ENCODE measurements around the gene RTP2. TPM values are rescaled to one million over a fixed set of nuclear protein-coding genes. Genes with fewer than 3 reads are reported as not detected.

Gene RTP2
- total and polyA plus RNA-seq, 9 donors, result not detected

- no peaks in the 10 kb centered on the region for H3K27me3 ChIP-seq (ENCODE audit: control insufficient read depth, insufficient read depth, low read length)
- H3K27ac ChIP-seq (ENCODE audit: low read length), result no peak overlapping the region
- H3K4me3 ChIP-seq (ENCODE audit: low read length), result no peak overlapping the region
- peaks cover 7% of the 10 kb centered on the region for H3K36me3 ChIP-seq (ENCODE audit: control insufficient read depth, insufficient read depth, low read length)
- H3K9me3 ChIP-seq (replicated peaks; ENCODE audit: control insufficient read depth, low read depth, low read length), result no peaks in the 10 kb centered on the region
- DNase-seq, result no peak
- WGBS (ENCODE audit: insufficient coverage), result 40% methylated on average over 1 of the region's 1 CpG
- H3K4me1 ChIP-seq (ENCODE audit: control insufficient read depth, insufficient read depth, low read length), result peaks cover 3% of the 10 kb centered on the region
These were observed 15.2 kb upstream of the RTP2 start for GRCh38 chr3:187717572-187717971.

DNA sequence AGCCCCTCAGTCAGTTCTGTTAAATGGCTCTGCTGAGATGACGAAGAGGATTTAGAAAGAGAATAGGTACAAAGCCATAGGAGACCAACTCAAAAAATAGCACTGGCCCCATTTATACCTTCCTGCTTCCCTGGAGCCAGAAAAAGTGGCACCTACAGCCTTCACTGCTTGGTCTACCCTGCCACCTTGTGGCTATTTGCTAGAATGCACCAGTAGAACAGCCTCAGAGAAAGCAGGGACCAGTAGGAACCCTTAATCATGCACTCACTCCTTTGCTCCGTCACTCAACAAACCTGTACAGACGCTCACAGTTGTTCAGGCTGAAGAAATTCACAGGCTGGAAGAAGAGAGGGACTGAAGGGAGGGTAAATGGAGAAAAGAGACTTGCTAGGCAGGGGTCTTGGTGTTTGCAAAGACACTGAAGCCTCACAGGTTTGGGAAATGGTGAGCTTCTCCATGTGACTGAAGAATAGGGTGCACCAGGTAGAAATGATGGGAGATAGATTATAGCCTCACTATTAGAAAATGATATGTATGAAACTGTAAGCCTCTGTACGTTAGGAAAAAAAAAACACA is 12.1 kb upstream of the RTP2 start:
- Histone ChIP-seq H3K9me3 (replicated peaks; ENCODE audit: control insufficient read depth, low read depth, low read length) (no peaks in the 10 kb centered on the region), H3K36me3 (ENCODE audit: control insufficient read depth, insufficient read depth, low read length) (no peaks in the 10 kb centered on the region), H3K27ac (ENCODE audit: low read length) (no peak overlapping the region), H3K27me3 (ENCODE audit: control insufficient read depth, insufficient read depth, low read length) (no peaks in the 10 kb centered on the region), H3K4me3 (ENCODE audit: low read length) (no peak overlapping the region), H3K4me1 (ENCODE audit: control insufficient read depth, insufficient read depth, low read length) (no peaks in the 10 kb centered on the region)
- peak; percentile 72 for DNase-seq
- whole genome bisulfite sequencing (ENCODE audit: insufficient coverage), result no CpG with 5 or more reads among the region's 4 CpGs

GRCh38 chr3:187713504-187713903 is 11.1 kb upstream of the RTP2 start:
- H3K9me3 ChIP-seq (replicated peaks; ENCODE audit: control insufficient read depth, low read depth, low read length), result no peaks in the 10 kb centered on the region
- WGBS (ENCODE audit: insufficient coverage), result no CpG with 5 or more reads among the region's 2 CpGs
- H3K4me3 ChIP-seq (ENCODE audit: low read length), result no peak overlapping the region
- H3K4me1 ChIP-seq (ENCODE audit: control insufficient read depth, insufficient read depth, low read length), result no peaks in the 10 kb centered on the region
- H3K27ac ChIP-seq (ENCODE audit: low read length), result no peak overlapping the region
- no peak for DNase-seq
- H3K36me3 ChIP-seq (ENCODE audit: control insufficient read depth, insufficient read depth, low read length), result no peaks in the 10 kb centered on the region
- no peaks in the 10 kb centered on the region for H3K27me3 ChIP-seq (ENCODE audit: control insufficient read depth, insufficient read depth, low read length)

- DNase-seq, result no peak
- Histone ChIP-seq H3K36me3 (ENCODE audit: control insufficient read depth, insufficient read depth, low read length) (no peaks in the 10 kb centered on the region), H3K27ac (ENCODE audit: low read length) (no peak overlapping the region), H3K4me1 (ENCODE audit: control insufficient read depth, insufficient read depth, low read length) (no peaks in the 10 kb centered on the region), H3K27me3 (ENCODE audit: control insufficient read depth, insufficient read depth, low read length) (no peaks in the 10 kb centered on the region), H3K9me3 (replicated peaks; ENCODE audit: control insufficient read depth, low read depth, low read length) (no peaks in the 10 kb centered on the region), H3K4me3 (ENCODE audit: low read length) (no peak overlapping the region)
- WGBS (ENCODE audit: insufficient coverage), result 62% methylated on average over 4 of the region's 4 CpGs
These were observed 6.8 kb upstream of the RTP2 start for GRCh38 chr3:187709155-187709554.

GRCh38 chr3:187708696-187709095 is 6.3 kb upstream of the RTP2 start:
- H3K4me1 ChIP-seq (ENCODE audit: control insufficient read depth, insufficient read depth, low read length), result no peaks in the 10 kb centered on the region
- no peak overlapping the region for H3K4me3 ChIP-seq (ENCODE audit: low read length)
- DNase-seq, result no peak
- no peaks in the 10 kb centered on the region for H3K27me3 ChIP-seq (ENCODE audit: control insufficient read depth, insufficient read depth, low read length)
- no peaks in the 10 kb centered on the region for H3K9me3 ChIP-seq (replicated peaks; ENCODE audit: control insufficient read depth, low read depth, low read length)
- H3K27ac ChIP-seq (ENCODE audit: low read length), result no peak overlapping the region
- no peaks in the 10 kb centered on the region for H3K36me3 ChIP-seq (ENCODE audit: control insufficient read depth, insufficient read depth, low read length)

- DNase-seq, result peak; percentile 32
- H3K36me3 ChIP-seq (ENCODE audit: control insufficient read depth, insufficient read depth, low read length), result no peaks in the 10 kb centered on the region
- H3K27ac ChIP-seq (ENCODE audit: low read length), result no peak overlapping the region
- H3K27me3 ChIP-seq (ENCODE audit: control insufficient read depth, insufficient read depth, low read length), result no peaks in the 10 kb centered on the region
- H3K9me3 ChIP-seq (replicated peaks; ENCODE audit: control insufficient read depth, low read depth, low read length), result no peaks in the 10 kb centered on the region
- no peak overlapping the region for H3K4me3 ChIP-seq (ENCODE audit: low read length)
- WGBS (ENCODE audit: insufficient coverage), result 96% methylated on average over 2 of the region's 2 CpGs
- no peaks in the 10 kb centered on the region for H3K4me1 ChIP-seq (ENCODE audit: control insufficient read depth, insufficient read depth, low read length)
These were observed 4.6 kb upstream of the RTP2 start for GRCh38 chr3:187706971-187707370.

DNA sequence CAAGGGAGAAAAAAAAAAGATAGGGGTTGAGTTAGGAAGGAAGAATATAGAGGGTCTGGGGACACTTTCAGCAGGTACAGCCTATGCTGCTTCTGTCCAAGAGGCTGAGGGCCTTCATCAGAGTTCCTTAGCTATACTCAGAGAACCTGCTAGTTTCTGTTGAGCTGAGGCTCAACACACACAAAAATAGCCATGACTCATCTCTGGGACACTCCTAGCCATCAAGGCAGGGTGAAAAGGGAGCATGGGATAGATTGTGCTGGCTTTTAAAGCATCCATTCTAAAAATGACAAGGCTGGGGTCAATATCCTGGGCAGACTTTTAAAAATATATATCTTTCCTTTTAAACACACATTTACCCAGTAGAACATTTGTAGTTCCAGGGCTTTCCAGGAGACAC is 2.8 kb upstream of the RTP2 start:
- no peaks in the 10 kb centered on the region for H3K36me3 ChIP-seq (ENCODE audit: control insufficient read depth, insufficient read depth, low read length)
- no peak overlapping the region for H3K27ac ChIP-seq (ENCODE audit: low read length)
- H3K4me1 ChIP-seq (ENCODE audit: control insufficient read depth, insufficient read depth, low read length), result no peaks in the 10 kb centered on the region
- H3K9me3 ChIP-seq (replicated peaks; ENCODE audit: control insufficient read depth, low read depth, low read length), result no peaks in the 10 kb centered on the region
- no peak overlapping the region for H3K4me3 ChIP-seq (ENCODE audit: low read length)
- no peaks in the 10 kb centered on the region for H3K27me3 ChIP-seq (ENCODE audit: control insufficient read depth, insufficient read depth, low read length)
- DNase-seq, result no peak

DNA sequence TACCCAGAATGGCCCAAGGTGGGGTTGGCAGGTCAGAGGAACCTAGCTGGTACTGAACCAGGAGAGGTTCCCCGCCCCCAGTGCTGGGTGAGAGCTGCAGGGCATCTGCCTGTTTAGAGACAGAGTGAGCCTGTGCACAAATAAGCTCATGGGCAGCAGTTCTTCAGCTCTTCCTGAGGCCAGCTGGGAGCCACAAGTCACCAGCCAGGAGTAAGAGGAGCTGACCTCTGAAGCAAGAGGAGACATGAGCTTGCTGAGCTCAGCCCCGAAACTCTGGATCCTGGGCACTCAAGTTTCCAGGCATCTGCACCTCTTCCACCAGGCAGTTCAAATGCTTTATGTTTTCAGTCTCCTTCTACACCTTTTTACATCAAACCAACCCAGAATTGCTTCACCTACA is 2.1 kb downstream of the RTP2 start:
- H3K27me3 ChIP-seq (ENCODE audit: control insufficient read depth, insufficient read depth, low read length), result no peaks in the 10 kb centered on the region
- no peak for DNase-seq
- no peaks in the 10 kb centered on the region for H3K9me3 ChIP-seq (replicated peaks; ENCODE audit: control insufficient read depth, low read depth, low read length)
- 66% methylated on average over 2 of the region's 2 CpGs for WGBS (ENCODE audit: insufficient coverage)
- H3K4me3 ChIP-seq (ENCODE audit: low read length), result no peak overlapping the region
- H3K4me1 ChIP-seq (ENCODE audit: control insufficient read depth, insufficient read depth, low read length), result no peaks in the 10 kb centered on the region
- no peak overlapping the region for H3K27ac ChIP-seq (ENCODE audit: low read length)
- H3K36me3 ChIP-seq (ENCODE audit: control insufficient read depth, insufficient read depth, low read length), result no peaks in the 10 kb centered on the region

GRCh38 chr3:187698499-187699399 is 3.6 kb downstream of the RTP2 start:
- DNase-seq, result no peak
- no peaks in the 10 kb centered on the region for H3K36me3 ChIP-seq (ENCODE audit: control insufficient read depth, insufficient read depth, low read length)
- H3K4me1 ChIP-seq (ENCODE audit: control insufficient read depth, insufficient read depth, low read length), result no peaks in the 10 kb centered on the region
- no peaks in the 10 kb centered on the region for H3K27me3 ChIP-seq (ENCODE audit: control insufficient read depth, insufficient read depth, low read length)
- 92% methylated on average over 26 of the region's 42 CpGs for WGBS (ENCODE audit: insufficient coverage)
- no peak overlapping the region for H3K27ac ChIP-seq (ENCODE audit: low read length)
- H3K9me3 ChIP-seq (replicated peaks; ENCODE audit: control insufficient read depth, low read depth, low read length), result no peaks in the 10 kb centered on the region
- no peak overlapping the region for H3K4me3 ChIP-seq (ENCODE audit: low read length)

GRCh38 chr3:187696021-187696420 is 6.3 kb downstream of the RTP2 start:
- Histone ChIP-seq H3K9me3 (replicated peaks; ENCODE audit: control insufficient read depth, low read depth, low read length) (no peaks in the 10 kb centered on the region), H3K36me3 (ENCODE audit: control insufficient read depth, insufficient read depth, low read length) (no peaks in the 10 kb centered on the region), H3K4me3 (ENCODE audit: low read length) (no peak overlapping the region), H3K27ac (ENCODE audit: low read length) (no peak overlapping the region), H3K27me3 (ENCODE audit: control insufficient read depth, insufficient read depth, low read length) (no peaks in the 10 kb centered on the region), H3K4me1 (ENCODE audit: control insufficient read depth, insufficient read depth, low read length) (no peaks in the 10 kb centered on the region)
- no CpG with 5 or more reads among the region's 4 CpGs for WGBS (ENCODE audit: insufficient coverage)
- DNase-seq, result no peak

All from muscle of leg (tissue), 11 donors.